BLaER1 treated with 17β-estradiol and CSF1 and Interleukin-3, amounts not matched to agents 10 nM and 100 nM (cell line): ENCODE measurements around the gene FAM163B.
A peak's percentile ranks its signal among the peaks of the same experiment; 100 is the strongest.

Experiments used
- H3K27ac ChIP-seq, 11 experiments: shearing (Covaris generic); formaldehyde crosslinking; 2 replicates each; pipeline ENCODE4 v1.8.1; 2022
- H3K27me3 ChIP-seq, 11 experiments: shearing (Covaris generic); formaldehyde crosslinking; 2 replicates each; pipeline ENCODE4 v1.8.1; 2022
- H3K36me3 ChIP-seq, 11 experiments: shearing (Covaris generic); formaldehyde crosslinking; 2 replicates each; pipeline ENCODE4 v1.8.1; 2022
- H3K4me1 ChIP-seq, 10 experiments: shearing (Covaris generic); formaldehyde crosslinking; 2 replicates each; pipeline ENCODE4 v1.8.1; 2022
- H3K4me2 ChIP-seq, 11 experiments: shearing (Covaris generic); formaldehyde crosslinking; 2 replicates each; pipeline ENCODE4 v1.8.1; 2022
- H3K4me3 ChIP-seq, 10 experiments: shearing (Covaris generic); formaldehyde crosslinking; 2 replicates each; pipeline ENCODE4 v1.8.1; 2022
- H3K9ac ChIP-seq, 11 experiments: shearing (Covaris generic); formaldehyde crosslinking; 2 replicates each; pipeline ENCODE4 v1.8.1; 2022
- H3K9me3 ChIP-seq, 11 experiments: shearing (Covaris generic); formaldehyde crosslinking; replicated peaks in 1 of 11; 2 replicates each; pipeline ENCODE4 v1.8.1; 2022
- H4K20me1 ChIP-seq, 11 experiments: shearing (Covaris generic); formaldehyde crosslinking; 2 replicates each; pipeline ENCODE4 v1.8.1; 2022
- Cebpa-rat ChIP-seq, 11 experiments: shearing (Covaris generic); IDR thresholded peaks; 2 replicates each; pipeline ENCODE4 v1.8.1; 2022

FAM163B gene

DNA sequence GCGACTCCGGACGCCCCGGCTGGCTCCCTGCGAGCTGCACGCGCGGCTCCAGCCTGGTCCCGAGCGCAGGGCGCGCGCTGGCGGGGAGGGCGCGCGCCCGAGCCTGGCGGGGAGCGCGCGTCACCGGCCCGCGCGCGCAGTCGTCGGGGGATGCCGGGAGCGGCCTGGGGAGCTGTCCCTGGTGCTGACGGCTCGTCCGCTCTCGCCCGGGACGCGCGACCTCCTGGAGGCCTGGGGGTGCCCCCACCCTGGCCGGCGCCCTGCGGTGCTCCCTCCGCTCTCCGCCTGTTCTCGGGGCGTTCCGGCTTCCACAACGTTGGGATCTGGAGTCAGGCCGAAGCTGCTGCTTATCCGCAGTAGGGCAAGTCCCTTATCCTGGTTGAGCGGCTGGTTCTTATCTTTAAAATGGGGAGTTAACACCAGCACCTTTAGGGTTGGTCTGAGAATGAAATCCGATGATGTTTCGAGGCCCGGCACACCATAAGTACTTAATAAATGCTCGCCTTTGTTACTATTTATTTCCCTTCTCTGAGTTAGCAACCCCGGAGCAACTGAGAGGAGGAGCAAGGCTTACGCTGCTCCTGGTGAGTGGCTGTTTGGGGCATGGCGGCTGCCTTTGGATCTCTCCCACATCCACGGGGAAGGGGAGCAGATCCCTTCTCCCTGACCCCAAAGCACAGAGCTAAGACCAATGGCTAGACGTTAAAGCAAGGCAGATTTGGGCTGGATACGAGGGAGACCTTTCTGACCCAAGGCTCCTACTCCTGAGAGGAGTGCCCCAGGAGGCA, at the start of gene FAM163B:
Gene FAM163B, minus strand, starts transcription at position 79 of the 788 bp plus-strand sequence. CDS start 29,166 bp downstream, outside the sequence.
- H4K20me1 ChIP-seq = peaks cover 0 to 55% (median 0%) of the 10 kb centered on the region in 11 experiments; a peak in 8 of 22 replicates
- no peak within 1 kb of the TSS for H3K27ac ChIP-seq
- H3K9ac ChIP-seq = no peak within 1 kb of the TSS
- no peaks in the 10 kb centered on the region for H3K36me3 ChIP-seq
- H3K4me3 ChIP-seq = no peak within 1 kb of the TSS; a peak in 1 of 20 replicates
- H3K4me1 ChIP-seq = peaks cover 0 to 22% (median 14%) of the 10 kb centered on the region in 10 experiments; a peak in 16 of 20 replicates
- TF ChIP-seq Cebpa-rat (IDR thresholded peaks at IDR 0.05) = no peak
- H3K9me3 ChIP-seq = no peaks in the 10 kb centered on the region
- H3K4me2 ChIP-seq = peak within 1 kb of the TSS in 6 of 11 experiments; percentile 10 to 26 (median 24); a peak in 5 of 22 replicates
- H3K27me3 ChIP-seq = peaks cover 46 to 91% (median 71%) of the 10 kb centered on the region in 11 experiments

DNA sequence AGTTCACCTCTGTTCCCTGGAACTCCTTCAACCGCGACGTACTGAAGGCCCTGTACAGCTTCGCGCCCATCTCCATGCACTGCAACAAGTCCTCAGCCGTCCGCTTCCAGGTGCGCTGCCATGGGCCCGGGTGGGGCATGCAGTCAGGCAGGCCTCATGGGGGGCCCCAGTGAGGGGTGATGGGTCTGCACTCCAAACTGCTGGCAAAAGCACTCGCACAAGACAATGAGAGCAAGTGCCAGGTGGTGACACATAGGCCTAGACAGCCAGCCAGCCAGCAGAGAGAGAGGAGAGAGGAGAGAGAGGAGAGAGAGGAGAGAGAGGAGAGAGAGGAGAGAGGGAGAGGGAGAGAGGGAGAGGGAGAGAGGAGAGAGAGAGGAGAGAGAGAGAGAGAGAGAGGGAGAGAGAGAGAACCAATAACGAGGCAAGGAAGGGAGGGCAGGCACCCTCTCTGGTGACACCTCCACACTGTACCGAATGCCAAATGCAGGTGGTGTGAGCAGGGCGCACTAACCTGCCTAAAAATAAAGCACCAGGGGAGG, 48.0 kb upstream of the FAM163B start:
- no peak overlapping the region for H3K4me3 ChIP-seq
- peaks cover 8 to 37% (median 21%) of the 10 kb centered on the region in 11 experiments; a peak in 15 of 22 replicates for H3K27me3 ChIP-seq
- H3K27ac ChIP-seq = no peak overlapping the region
- H3K9ac ChIP-seq = no peak overlapping the region
- H3K9me3 ChIP-seq = no peaks in the 10 kb centered on the region
- H4K20me1 ChIP-seq = peaks cover 0 to 44% (median 0%) of the 10 kb centered on the region in 11 experiments; a peak in 6 of 22 replicates
- H3K36me3 ChIP-seq = no peaks in the 10 kb centered on the region
- peaks cover 5 to 44% (median 27%) of the 10 kb centered on the region in 10 experiments; a peak in 17 of 20 replicates for H3K4me1 ChIP-seq
- TF ChIP-seq Cebpa-rat (IDR thresholded peaks at IDR 0.05) = no peak
- peak overlapping the region in 6 of 11 experiments; percentile 34 to 51 (median 41); a peak in 8 of 22 replicates for H3K4me2 ChIP-seq

DNA sequence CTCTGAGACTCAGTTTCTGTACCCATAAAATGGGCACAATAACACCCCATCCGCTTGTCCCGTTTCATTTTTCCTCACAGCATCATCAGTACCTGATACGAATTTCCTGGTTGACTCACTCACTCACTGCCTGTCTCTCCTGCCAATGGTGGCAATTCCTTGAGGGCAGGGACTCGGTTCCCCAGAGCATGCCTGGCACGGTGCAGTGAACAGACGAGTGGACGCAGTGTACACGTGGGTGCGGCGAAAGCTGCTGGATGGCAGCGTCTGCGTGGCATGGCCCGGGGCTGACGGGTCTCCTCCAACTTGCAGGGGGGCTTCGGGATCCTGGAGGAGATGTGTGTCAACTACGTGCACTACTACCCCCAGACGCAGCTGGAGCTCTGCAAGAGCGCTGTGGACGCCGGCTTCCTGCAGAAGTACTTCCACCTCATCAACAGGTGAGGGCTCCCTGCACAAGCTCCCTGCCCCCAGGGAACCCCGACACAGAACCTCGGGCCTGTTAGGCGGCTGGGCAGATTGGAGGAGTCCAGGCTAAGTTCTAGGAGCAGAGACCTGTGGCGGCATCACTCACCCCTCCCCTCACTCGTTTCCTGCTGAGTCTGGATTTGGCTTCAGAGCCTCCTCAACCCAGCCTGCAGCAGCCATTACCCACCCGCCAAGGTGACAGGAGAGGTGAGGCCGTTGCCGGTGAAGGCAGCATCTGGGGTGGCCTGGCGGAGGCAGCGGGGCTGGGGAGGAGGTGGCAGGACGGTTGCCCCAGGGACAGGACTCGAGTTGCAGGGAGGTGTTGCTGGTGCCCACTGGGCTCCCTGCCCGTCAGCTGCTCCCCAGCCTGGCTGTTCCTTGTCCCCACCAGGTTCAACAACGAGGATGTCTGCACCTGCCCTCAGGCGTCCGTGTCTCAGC, 47.3 kb upstream of the FAM163B start:
- Histone ChIP-seq H3K4me1 (peaks cover 5 to 45% (median 28%) of the 10 kb centered on the region in 10 experiments; a peak in 17 of 20 replicates), H3K4me2 (peak overlapping the region in 6 of 11 experiments; percentile 34 to 51 (median 41); a peak in 9 of 22 replicates), H3K9ac (no peak overlapping the region), H3K36me3 (no peaks in the 10 kb centered on the region), H4K20me1 (peaks cover 0 to 44% (median 0%) of the 10 kb centered on the region in 11 experiments; a peak in 6 of 22 replicates), H3K27ac (no peak overlapping the region), H3K9me3 (no peaks in the 10 kb centered on the region), H3K27me3 (peaks cover 8 to 37% (median 21%) of the 10 kb centered on the region in 11 experiments; a peak in 15 of 22 replicates), H3K4me3 (no peak overlapping the region)
- TF ChIP-seq Cebpa-rat (IDR thresholded peaks at IDR 0.05) = no peak

DNA sequence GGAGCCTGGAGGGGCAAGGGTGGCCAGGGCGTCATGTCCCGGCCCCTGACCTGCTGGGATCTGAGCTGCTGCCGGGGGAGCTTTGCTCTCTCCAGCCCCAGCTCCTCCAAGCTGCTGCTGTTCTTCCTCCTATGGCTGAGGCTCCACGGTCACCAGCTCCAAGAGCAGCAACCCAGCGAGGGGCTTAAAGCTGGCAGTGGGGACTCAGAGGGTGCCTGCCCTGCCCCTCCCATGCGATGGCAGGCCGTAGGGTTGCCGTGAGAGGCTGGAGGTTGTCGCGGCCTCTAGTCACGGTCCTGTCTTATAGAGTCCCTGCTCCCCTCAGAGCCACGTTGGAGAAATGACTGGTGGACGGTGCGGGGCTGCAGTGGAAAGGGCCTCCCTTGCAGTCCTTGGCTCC, 46.5 kb upstream of the FAM163B start:
- TF ChIP-seq Cebpa-rat (IDR thresholded peaks at IDR 0.05) = no peak
- Histone ChIP-seq H4K20me1 (peaks cover 0 to 44% (median 0%) of the 10 kb centered on the region in 11 experiments; a peak in 6 of 22 replicates), H3K4me2 (no peak overlapping the region), H3K4me1 (peaks cover 5 to 45% (median 28%) of the 10 kb centered on the region in 10 experiments; a peak in 17 of 20 replicates), H3K9me3 (no peaks in the 10 kb centered on the region), H3K36me3 (no peaks in the 10 kb centered on the region), H3K27me3 (peaks cover 8 to 37% (median 21%) of the 10 kb centered on the region in 11 experiments; a peak in 15 of 22 replicates), H3K27ac (no peak overlapping the region), H3K9ac (no peak overlapping the region), H3K4me3 (no peak overlapping the region)

DNA sequence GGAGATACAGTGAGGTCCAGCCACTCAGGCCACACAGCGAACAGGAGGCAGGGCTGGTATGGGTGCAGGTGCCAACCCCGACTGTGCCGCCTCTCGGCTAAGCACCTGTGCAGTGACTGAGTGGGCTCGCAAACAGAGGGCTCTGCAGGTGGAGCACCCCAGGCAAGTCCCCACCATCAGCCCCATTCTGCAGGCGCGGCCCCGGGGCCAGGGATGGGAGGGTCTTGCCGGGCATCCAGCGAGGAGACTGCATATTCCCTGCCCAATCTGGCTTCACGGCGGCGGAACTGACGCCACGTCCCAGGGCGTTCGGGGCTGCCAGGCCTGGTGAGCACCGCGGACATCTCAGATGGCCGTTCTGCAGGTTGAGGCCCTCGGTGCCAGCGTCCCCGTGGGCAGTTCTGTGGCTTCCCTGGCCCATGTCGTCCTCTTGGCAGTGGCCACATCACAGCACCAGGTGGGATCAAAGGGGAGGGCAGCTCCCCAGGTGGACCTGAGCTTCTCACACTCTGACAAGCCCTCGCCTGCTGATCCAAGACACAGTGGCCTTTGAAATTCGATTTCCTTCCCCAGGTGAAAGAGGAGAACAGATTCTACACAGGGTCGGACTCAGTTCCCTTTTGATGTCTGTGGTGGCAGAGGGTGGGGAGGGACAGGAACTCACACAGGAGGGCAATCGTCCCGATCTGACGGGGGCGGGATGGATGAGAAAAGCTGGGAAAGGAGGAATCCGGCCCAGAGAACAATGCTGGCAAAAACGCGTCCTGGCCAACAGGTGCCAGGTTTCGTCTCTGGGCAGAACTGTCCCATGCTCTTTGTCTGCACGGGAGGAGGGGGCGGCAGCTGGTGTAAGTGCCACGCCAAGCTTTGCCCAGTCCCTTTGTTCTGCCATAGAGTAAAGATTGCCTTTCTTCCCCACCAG, 45.8 kb upstream of the FAM163B start:
- H3K9ac ChIP-seq = no peak overlapping the region
- H3K4me3 ChIP-seq = no peak overlapping the region
- TF ChIP-seq Cebpa-rat (IDR thresholded peaks at IDR 0.05) = no peak
- peaks cover 0 to 44% (median 0%) of the 10 kb centered on the region in 11 experiments; a peak in 6 of 22 replicates for H4K20me1 ChIP-seq
- H3K36me3 ChIP-seq = no peaks in the 10 kb centered on the region
- peaks cover 8 to 37% (median 21%) of the 10 kb centered on the region in 11 experiments; a peak in 15 of 22 replicates for H3K27me3 ChIP-seq
- H3K9me3 ChIP-seq = no peaks in the 10 kb centered on the region
- no peak overlapping the region for H3K27ac ChIP-seq
- no peak overlapping the region for H3K4me2 ChIP-seq
- peaks cover 5 to 39% (median 28%) of the 10 kb centered on the region in 10 experiments; a peak in 17 of 20 replicates for H3K4me1 ChIP-seq

DNA sequence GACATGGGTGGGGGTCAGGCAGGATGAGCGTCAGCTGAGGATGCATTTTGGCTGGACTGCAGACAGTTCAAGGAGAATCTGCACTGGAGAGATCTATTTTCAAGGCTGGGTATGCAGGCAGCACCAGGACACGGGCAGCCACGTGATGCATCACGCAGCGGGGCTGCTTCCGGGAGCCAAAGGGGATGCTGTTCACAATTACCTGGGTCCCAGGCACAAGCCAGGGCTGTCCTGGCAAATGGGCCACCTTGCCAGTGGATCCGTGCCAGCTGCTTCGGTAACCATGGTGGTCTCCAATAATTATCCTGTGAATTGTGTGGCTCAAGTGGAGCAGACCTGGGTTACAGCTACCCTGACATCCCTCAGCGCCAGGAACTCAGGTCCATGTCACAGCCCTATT, 44.4 kb upstream of the FAM163B start:
- Histone ChIP-seq H3K27me3 (peaks cover 8 to 32% (median 21%) of the 10 kb centered on the region in 11 experiments; a peak in 15 of 22 replicates), H4K20me1 (peaks cover 0 to 44% (median 0%) of the 10 kb centered on the region in 11 experiments; a peak in 5 of 22 replicates), H3K4me2 (no peak overlapping the region), H3K9ac (no peak overlapping the region), H3K9me3 (no peaks in the 10 kb centered on the region), H3K36me3 (no peaks in the 10 kb centered on the region), H3K27ac (no peak overlapping the region), H3K4me3 (no peak overlapping the region), H3K4me1 (peaks cover 3 to 26% (median 23%) of the 10 kb centered on the region in 10 experiments; a peak in 17 of 20 replicates)
- TF ChIP-seq Cebpa-rat (IDR thresholded peaks at IDR 0.05) = no peak

DNA sequence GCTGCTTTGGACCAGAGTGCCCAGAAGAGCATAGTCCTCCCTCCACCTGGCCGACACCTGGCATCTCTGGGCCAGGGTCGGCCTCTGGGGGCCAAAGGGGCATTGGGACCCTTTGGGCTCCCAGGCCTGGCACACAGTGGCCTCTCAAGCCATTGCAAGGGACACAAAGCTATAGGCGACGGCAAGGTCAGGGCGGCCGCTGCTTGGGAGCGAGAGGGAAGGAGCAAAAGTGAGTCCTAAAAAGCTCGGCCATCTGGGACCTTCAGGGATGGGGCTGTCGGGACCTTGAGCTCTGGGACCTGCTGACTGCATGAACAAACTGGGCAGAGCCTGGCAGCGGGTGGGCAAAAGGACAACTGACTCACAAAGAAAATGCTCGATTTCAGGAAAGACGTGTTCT, 40.8 kb upstream of the FAM163B start:
- Histone ChIP-seq H3K9me3 (no peaks in the 10 kb centered on the region), H3K27me3 (peaks cover 2 to 8% (median 7%) of the 10 kb centered on the region in 11 experiments; a peak in 15 of 22 replicates), H3K4me2 (no peak overlapping the region), H3K27ac (no peak overlapping the region), H4K20me1 (peaks cover 0 to 18% (median 0%) of the 10 kb centered on the region in 11 experiments; a peak in 5 of 22 replicates), H3K36me3 (no peaks in the 10 kb centered on the region), H3K4me1 (peaks cover 0 to 21% (median 16%) of the 10 kb centered on the region in 10 experiments; a peak in 13 of 20 replicates), H3K9ac (no peak overlapping the region), H3K4me3 (no peak overlapping the region)
- no peak for TF ChIP-seq Cebpa-rat (IDR thresholded peaks at IDR 0.05)
